Peyer's patch (tissue), 4 donors: ENCODE results near the gene GAST.

Source experiments
- POLR2A ChIP-seq, 2 donors: fragments of 450-650 bp; IDR thresholded peaks; one replicate each; pipeline ENCODE4 v1.5.1; 2017; ENCODE audit warnings: antibody characterized with exemption in 2 of 2, mild to moderate bottlenecking in 2 of 2, moderate library complexity in 2 of 2
- TF ChIP-seq, protein P1 (sequence below), 6 experiments: fragments of 450-650 bp in 4 of 6; fragments of 200-600 bp in 2 of 6; sonication (generic) in 1 of 6; IDR thresholded peaks; one replicate each; pipeline ENCODE4 v1.5.1; 2017 to 2019; ENCODE audit warnings: antibody characterized with exemption in 6 of 6, mild to moderate bottlenecking in 3 of 6, moderate library complexity in 1 of 6

DNA sequence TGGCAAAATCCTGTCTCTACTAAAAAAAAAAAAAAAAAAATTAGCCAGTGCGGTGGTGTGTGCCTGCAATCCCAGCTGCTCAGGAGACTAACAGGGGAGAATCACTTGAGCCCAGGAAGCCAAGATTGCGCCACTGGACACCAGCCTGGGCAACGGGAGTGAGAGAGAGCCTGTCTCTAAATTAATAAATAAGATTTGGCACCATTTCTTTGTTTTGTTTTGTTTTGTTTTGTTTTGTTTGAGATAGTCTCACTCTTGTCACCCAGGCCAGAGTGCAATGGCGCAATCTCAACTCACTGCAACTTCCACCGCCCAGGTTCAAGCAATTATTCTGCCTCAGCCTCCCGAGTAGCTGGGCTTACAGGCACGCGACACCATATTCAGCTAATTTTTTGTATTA, 9.4 kb upstream of the GAST start:
- TF ChIP-seq, protein P1, sequence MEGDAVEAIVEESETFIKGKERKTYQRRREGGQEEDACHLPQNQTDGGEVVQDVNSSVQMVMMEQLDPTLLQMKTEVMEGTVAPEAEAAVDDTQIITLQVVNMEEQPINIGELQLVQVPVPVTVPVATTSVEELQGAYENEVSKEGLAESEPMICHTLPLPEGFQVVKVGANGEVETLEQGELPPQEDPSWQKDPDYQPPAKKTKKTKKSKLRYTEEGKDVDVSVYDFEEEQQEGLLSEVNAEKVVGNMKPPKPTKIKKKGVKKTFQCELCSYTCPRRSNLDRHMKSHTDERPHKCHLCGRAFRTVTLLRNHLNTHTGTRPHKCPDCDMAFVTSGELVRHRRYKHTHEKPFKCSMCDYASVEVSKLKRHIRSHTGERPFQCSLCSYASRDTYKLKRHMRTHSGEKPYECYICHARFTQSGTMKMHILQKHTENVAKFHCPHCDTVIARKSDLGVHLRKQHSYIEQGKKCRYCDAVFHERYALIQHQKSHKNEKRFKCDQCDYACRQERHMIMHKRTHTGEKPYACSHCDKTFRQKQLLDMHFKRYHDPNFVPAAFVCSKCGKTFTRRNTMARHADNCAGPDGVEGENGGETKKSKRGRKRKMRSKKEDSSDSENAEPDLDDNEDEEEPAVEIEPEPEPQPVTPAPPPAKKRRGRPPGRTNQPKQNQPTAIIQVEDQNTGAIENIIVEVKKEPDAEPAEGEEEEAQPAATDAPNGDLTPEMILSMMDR (IDR thresholded peaks at IDR 0.05) = no peak
- no peak for TF ChIP-seq POLR2A (IDR thresholded peaks at IDR 0.05)
